ENCODE measurements around the gene HIGD1C. TPM values are rescaled to one million over a fixed set of nuclear protein-coding genes. Genes with fewer than 3 reads are reported as not detected.
"Not testable (repeated sequence)": the region's sequence is repeated elsewhere in the genome, so short reads cannot be mapped to it uniquely, and the experiment has no call there.

Gene HIGD1C
- total and polyA plus RNA-seq, 2 donors (not counting 1 experiment from before 2014, with no cell fraction given), result not detected

- Histone ChIP-seq H2AFZ (ENCODE audit: low read length) (no peak overlapping the region), H3K4me2 (ENCODE audit: extremely low read depth, insufficient read depth, low read length) (no peak overlapping the region), H3K4me1 (ENCODE audit: control insufficient read depth, extremely low read depth, insufficient read depth, low read length) (peaks cover 3% of the 10 kb centered on the region), H3K9me3 (ENCODE audit: control insufficient read depth, insufficient read depth, low read depth, low read length) (no peaks in the 10 kb centered on the region), H3K27ac (ENCODE audit: insufficient read depth, low read length) (no peak overlapping the region), H3K4me3 (replicated peaks in 1 of 4; ENCODE audit: control extremely low read depth in 1 of 4, insufficient read depth in 1 of 4, low read depth in 3 of 4, low read length in 4 of 4) (no peak overlapping the region), H3K79me2 (ENCODE audit: control insufficient read depth, insufficient read depth, low read length) (peaks cover 3% of the 10 kb centered on the region), H4K20me1 (ENCODE audit: control insufficient read depth, extremely low read depth, insufficient read depth, low read length) (no peaks in the 10 kb centered on the region), H3K36me3 (ENCODE audit: control insufficient read depth, insufficient read depth, low read length) (no peaks in the 10 kb centered on the region), H3K9ac (ENCODE audit: insufficient read depth, low read length) (no peak overlapping the region), H3K27me3 (ENCODE audit: control insufficient read depth, insufficient read depth, low read length) (no peaks in the 10 kb centered on the region)
- DNase-seq (ENCODE audit: low read depth in 2 of 2), result no peak
- no peak for TF ChIP-seq EZH2 (IDR thresholded peaks at IDR 0.05; ENCODE audit: low read length, missing control alignments)
- TF ChIP-seq, protein P1, sequence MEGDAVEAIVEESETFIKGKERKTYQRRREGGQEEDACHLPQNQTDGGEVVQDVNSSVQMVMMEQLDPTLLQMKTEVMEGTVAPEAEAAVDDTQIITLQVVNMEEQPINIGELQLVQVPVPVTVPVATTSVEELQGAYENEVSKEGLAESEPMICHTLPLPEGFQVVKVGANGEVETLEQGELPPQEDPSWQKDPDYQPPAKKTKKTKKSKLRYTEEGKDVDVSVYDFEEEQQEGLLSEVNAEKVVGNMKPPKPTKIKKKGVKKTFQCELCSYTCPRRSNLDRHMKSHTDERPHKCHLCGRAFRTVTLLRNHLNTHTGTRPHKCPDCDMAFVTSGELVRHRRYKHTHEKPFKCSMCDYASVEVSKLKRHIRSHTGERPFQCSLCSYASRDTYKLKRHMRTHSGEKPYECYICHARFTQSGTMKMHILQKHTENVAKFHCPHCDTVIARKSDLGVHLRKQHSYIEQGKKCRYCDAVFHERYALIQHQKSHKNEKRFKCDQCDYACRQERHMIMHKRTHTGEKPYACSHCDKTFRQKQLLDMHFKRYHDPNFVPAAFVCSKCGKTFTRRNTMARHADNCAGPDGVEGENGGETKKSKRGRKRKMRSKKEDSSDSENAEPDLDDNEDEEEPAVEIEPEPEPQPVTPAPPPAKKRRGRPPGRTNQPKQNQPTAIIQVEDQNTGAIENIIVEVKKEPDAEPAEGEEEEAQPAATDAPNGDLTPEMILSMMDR (conservative IDR thresholded peaks at IDR 0.05 in 1 of 2, IDR thresholded peaks at IDR 0.05 in 1 of 2; ENCODE audit: low read depth in 1 of 2, low read length in 2 of 2), result no peak
These were observed 22.5 kb upstream of the HIGD1C start for GRCh38 chr12:50929831-50930230.

- H3K27me3 ChIP-seq (ENCODE audit: control insufficient read depth, insufficient read depth, low read length), result not testable (repeated sequence)
These were observed 21.9 kb upstream of the HIGD1C start for GRCh38 chr12:50930477-50930876.

DNA sequence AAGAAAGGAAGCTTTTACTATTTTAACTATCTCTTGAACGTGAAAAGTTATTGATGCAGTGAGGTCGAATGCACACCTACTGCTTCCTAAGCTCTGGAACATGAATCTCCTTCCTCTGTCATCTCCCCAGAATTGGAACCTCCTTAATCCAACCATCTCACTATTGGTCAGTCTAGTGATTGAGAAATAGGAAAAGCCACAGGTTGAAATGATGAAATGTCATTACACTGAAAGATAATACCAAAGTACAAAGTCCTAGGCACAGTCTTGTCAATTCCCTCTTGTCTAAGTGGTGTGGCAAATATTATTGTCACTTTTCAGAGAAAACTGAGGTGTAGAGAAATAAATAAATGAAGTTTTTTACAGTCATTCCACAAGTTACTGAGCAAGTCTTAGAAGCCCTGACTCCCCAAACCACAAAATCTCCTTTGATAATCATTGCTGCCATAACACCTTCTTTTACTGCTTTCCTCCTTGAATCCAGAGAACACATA is 19.5 kb upstream of the HIGD1C start:
- no peak for TF ChIP-seq EZH2 (IDR thresholded peaks at IDR 0.05; ENCODE audit: low read length, missing control alignments)
- TF ChIP-seq, protein P1 (conservative IDR thresholded peaks at IDR 0.05 in 1 of 2, IDR thresholded peaks at IDR 0.05 in 1 of 2; ENCODE audit: low read depth in 1 of 2, low read length in 2 of 2), result no peak
- Histone ChIP-seq H3K27ac (ENCODE audit: insufficient read depth, low read length) (no peak overlapping the region), H3K36me3 (ENCODE audit: control insufficient read depth, insufficient read depth, low read length) (no peaks in the 10 kb centered on the region), H4K20me1 (ENCODE audit: control insufficient read depth, extremely low read depth, insufficient read depth, low read length) (no peaks in the 10 kb centered on the region), H3K27me3 (ENCODE audit: control insufficient read depth, insufficient read depth, low read length) (no peaks in the 10 kb centered on the region), H3K4me2 (ENCODE audit: extremely low read depth, insufficient read depth, low read length) (no peak overlapping the region), H3K4me3 (replicated peaks in 1 of 4; ENCODE audit: control extremely low read depth in 1 of 4, insufficient read depth in 1 of 4, low read depth in 3 of 4, low read length in 4 of 4) (no peak overlapping the region), H2AFZ (ENCODE audit: low read length) (no peak overlapping the region), H3K9me3 (ENCODE audit: control insufficient read depth, insufficient read depth, low read depth, low read length) (no peaks in the 10 kb centered on the region), H3K9ac (ENCODE audit: insufficient read depth, low read length) (no peak overlapping the region), H3K4me1 (ENCODE audit: control insufficient read depth, extremely low read depth, insufficient read depth, low read length) (peaks cover 5% of the 10 kb centered on the region), H3K79me2 (ENCODE audit: control insufficient read depth, insufficient read depth, low read length) (no peaks in the 10 kb centered on the region)
- no peak for DNase-seq (ENCODE audit: low read depth in 2 of 2)

More at GRCh38 chr12:50930477-50930876, 21.9 kb upstream of the HIGD1C start:
- not testable (repeated sequence) for H3K9ac ChIP-seq (ENCODE audit: insufficient read depth, low read length); H4K20me1 ChIP-seq (ENCODE audit: control insufficient read depth, extremely low read depth, insufficient read depth, low read length); H3K4me3 ChIP-seq (replicated peaks in 1 of 4; ENCODE audit: control extremely low read depth in 1 of 4, insufficient read depth in 1 of 4, low read depth in 3 of 4, low read length in 4 of 4); H2AFZ ChIP-seq (ENCODE audit: low read length); H3K27ac ChIP-seq (ENCODE audit: insufficient read depth, low read length); H3K4me2 ChIP-seq (ENCODE audit: extremely low read depth, insufficient read depth, low read length); DNase-seq (ENCODE audit: low read depth in 2 of 2); H3K36me3 ChIP-seq (ENCODE audit: control insufficient read depth, insufficient read depth, low read length); H3K4me1 ChIP-seq (ENCODE audit: control insufficient read depth, extremely low read depth, insufficient read depth, low read length); H3K9me3 ChIP-seq (ENCODE audit: control insufficient read depth, insufficient read depth, low read depth, low read length); H3K79me2 ChIP-seq (ENCODE audit: control insufficient read depth, insufficient read depth, low read length)
